IMR-90 (cell line): ENCODE data around the gene INPP5A. TPM values are rescaled to one million over a fixed set of nuclear protein-coding genes. Genes with fewer than 3 reads are reported as not detected.

Experiments used
- ATAC-seq: fragments of 200-7000 bp; cut with Tn5 transposase; 2 replicates; pipeline ENCODE4 v1.9.1; 2020; ENCODE audit warnings: low read depth, mild to moderate bottlenecking, moderate library complexity
- BruUV-seq: library from RNA; stranded (reverse); fragments of 400-500 nt; replicated peaks from 2 replicates; lab custom pipeline; 2021; lab: Mats Ljungman, UMichigan
- CTCF ChIA-PET: fragments of 300-600 bp; formaldehyde crosslinking; extraction: SDS; loops from one replicate; lab custom pipeline; 2021; ENCODE audit warnings: antibody characterized with exemption; lab: Yijun Ruan, JAX
- POLR2A ChIA-PET: fragments of 300-600 bp; sonication (Branson Sonifier 250); formaldehyde crosslinking; loops from one replicate; lab custom pipeline; 2022; ENCODE audit warnings: antibody characterized with exemption; ENCODE audit not compliant: unreplicated experiment; lab: Charles Lee
- DNase-seq: peaks from one replicate; pipeline ENCODE4 v3.0.0; 2013
- H2AFZ ChIP-seq: replicated peaks from 2 replicates; pipeline ENCODE3; 2013; ENCODE audit warnings: low read length, mild to moderate bottlenecking; ENCODE audit not compliant: poor library complexity
- H2AK5ac ChIP-seq: 2 replicates; pipeline ENCODE4 v1.6.1; 2013; ENCODE audit warnings: low read depth, low read length, inconsistent platforms
- H2AK9ac ChIP-seq: replicated peaks from 2 replicates; pipeline ENCODE3; 2013; ENCODE audit warnings: mild to moderate bottlenecking, low read depth, low read length, moderate library complexity; ENCODE audit not compliant: poor library complexity
- H2BK120ac ChIP-seq: 2 replicates; pipeline ENCODE4 v1.6.1; 2013; ENCODE audit warnings: low read depth, low read length, inconsistent platforms
- H2BK15ac ChIP-seq: 3 replicates; pipeline ENCODE4 v1.6.1; 2013; ENCODE audit warnings: low read depth, low read length, inconsistent platforms
- H2BK20ac ChIP-seq: 2 replicates; pipeline ENCODE4 v1.6.1; 2013; ENCODE audit warnings: low read depth, mild to moderate bottlenecking, inconsistent platforms, low read length, moderate library complexity
- H2BK5ac ChIP-seq: 2 replicates; pipeline ENCODE4 v1.6.1; 2013; ENCODE audit warnings: mild to moderate bottlenecking, low read depth, low read length, inconsistent platforms; ENCODE audit not compliant: poor library complexity, severe bottlenecking
- H3K14ac ChIP-seq: replicated peaks from 2 replicates; pipeline ENCODE4 v1.6.1; 2013; ENCODE audit warnings: low read depth, low read length, inconsistent platforms
- H3K18ac ChIP-seq: 2 replicates; pipeline ENCODE4 v1.6.1; 2013; ENCODE audit warnings: low read depth, low read length, control low read depth
- H3K23ac ChIP-seq: 2 replicates; pipeline ENCODE4 v1.6.1; 2013; ENCODE audit warnings: low read depth, low read length, inconsistent platforms
- H3K27ac ChIP-seq: 2 replicates; pipeline ENCODE4 v1.5.1; 2013; ENCODE audit warnings: mild to moderate bottlenecking, control low read depth, low read length; ENCODE audit not compliant: insufficient read depth
- H3K27me3 ChIP-seq: 2 replicates; pipeline ENCODE4 v1.6.1; 2013; ENCODE audit warnings: low read length; ENCODE audit not compliant: control insufficient read depth, insufficient read depth
- H3K36me3 ChIP-seq: 2 replicates; pipeline ENCODE4 v1.6.1; 2013; ENCODE audit warnings: low read length, mixed read lengths; ENCODE audit not compliant: control insufficient read depth, insufficient read depth
- H3K4ac ChIP-seq: 2 replicates; pipeline ENCODE4 v1.6.1; 2013; ENCODE audit warnings: low read depth, low read length, inconsistent platforms
- H3K4me1 ChIP-seq: 2 replicates; pipeline ENCODE4 v1.6.1; 2013; ENCODE audit warnings: low read length, mixed read lengths; ENCODE audit not compliant: control insufficient read depth, insufficient read depth
- H3K4me2 ChIP-seq: 2 replicates; pipeline ENCODE4 v1.6.1; 2013; ENCODE audit warnings: low read depth, mild to moderate bottlenecking, control low read depth, low read length, moderate library complexity
- H3K4me3 ChIP-seq: 2 replicates; pipeline ENCODE4 v1.5.1; 2013; ENCODE audit warnings: low read depth, mild to moderate bottlenecking, control low read depth, low read length, moderate library complexity; ENCODE audit not compliant: insufficient read depth
- H3K56ac ChIP-seq: 2 replicates; pipeline ENCODE4 v1.6.1; 2013; ENCODE audit warnings: low read length, inconsistent platforms; ENCODE audit not compliant: insufficient read depth; ENCODE audit errors: extremely low read depth
- H3K79me1 ChIP-seq, 2 experiments: 2 replicates each; pipeline ENCODE4 v1.6.1; 2013; ENCODE audit warnings: low read length in 2 of 2, inconsistent platforms in 1 of 2, low read depth in 1 of 2
- H3K9ac ChIP-seq: 2 replicates; pipeline ENCODE4 v1.6.1; 2013; ENCODE audit warnings: low read depth, low read length, control low read depth
- H3K9me1 ChIP-seq: 2 replicates; pipeline ENCODE4 v1.6.1; 2013; ENCODE audit warnings: low read length, inconsistent platforms; ENCODE audit not compliant: insufficient read depth
- H3K9me3 ChIP-seq: 2 replicates; pipeline ENCODE4 v1.6.1; 2013; ENCODE audit warnings: low read length; ENCODE audit not compliant: control insufficient read depth, insufficient read depth
- H4K20me1 ChIP-seq: 2 replicates; pipeline ENCODE4 v1.6.1; 2013; ENCODE audit warnings: low read length, inconsistent platforms; ENCODE audit not compliant: insufficient read depth
- H4K5ac ChIP-seq: 2 replicates; pipeline ENCODE4 v1.6.1; 2013; ENCODE audit warnings: mild to moderate bottlenecking, low read depth, low read length, control low read depth
- H4K8ac ChIP-seq, 2 experiments: 2 replicates each; pipeline ENCODE4 v1.6.1; 2013; ENCODE audit warnings: low read depth in 2 of 2, low read length in 2 of 2, control low read depth in 1 of 2, inconsistent platforms in 1 of 2
- H4K91ac ChIP-seq: 2 replicates; pipeline ENCODE4 v1.6.1; 2013; ENCODE audit warnings: low read depth, low read length, inconsistent platforms; ENCODE audit not compliant: insufficient read depth
- BHLHE40 ChIP-seq: fragments of 150-350 bp; IDR thresholded peaks from 2 replicates; pipeline ENCODE4 v1.6.1; 2016; ENCODE audit warnings: mild to moderate bottlenecking, low read depth, low read length
- CEBPB ChIP-seq: IDR thresholded peaks from 2 replicates; pipeline ENCODE4 v1.6.1; 2012; ENCODE audit warnings: low read depth, low read length, improper control_type of control experiment
- CHD1 ChIP-seq: IDR thresholded peaks from 2 replicates; pipeline ENCODE4 v1.6.1; 2012; ENCODE audit warnings: low read depth, low read length, improper control_type of control experiment
- CTCF ChIP-seq: conservative IDR thresholded peaks from 2 replicates; pipeline ENCODE4 v1.5.1; 2012; ENCODE audit warnings: mild to moderate bottlenecking, low read depth, low read length, improper control_type of control experiment
- FOS ChIP-seq: fragments of 150-350 bp; IDR thresholded peaks from 2 replicates; pipeline ENCODE4 v1.6.1; 2016; ENCODE audit warnings: low read depth, low read length
- MAFK ChIP-seq: IDR thresholded peaks from 2 replicates; pipeline ENCODE4 v1.6.1; 2012; ENCODE audit warnings: low read depth, low read length, improper control_type of control experiment
- MAZ ChIP-seq: IDR thresholded peaks from 2 replicates; pipeline ENCODE4 v1.6.1; 2012; ENCODE audit warnings: low read depth, mild to moderate bottlenecking, low read length, improper control_type of control experiment, moderate library complexity, borderline replicate concordance
- MXI1 ChIP-seq: IDR thresholded peaks from 2 replicates; pipeline ENCODE4 v1.6.1; 2012; ENCODE audit warnings: low read depth, mild to moderate bottlenecking, low read length, moderate library complexity, borderline replicate concordance
- POLR2A ChIP-seq: IDR thresholded peaks from 2 replicates; pipeline ENCODE4 v1.6.1; 2012; ENCODE audit warnings: mild to moderate bottlenecking, low read depth, low read length
- RCOR1 ChIP-seq: IDR thresholded peaks from 2 replicates; pipeline ENCODE4 v1.6.1; 2012; ENCODE audit warnings: mild to moderate bottlenecking, low read length, improper control_type of control experiment; ENCODE audit not compliant: insufficient replicate concordance
- SMC3 ChIP-seq: fragments of 150-350 bp; IDR thresholded peaks from 2 replicates; pipeline ENCODE4 v1.6.1; 2016; ENCODE audit warnings: low read depth, mild to moderate bottlenecking, antibody characterized with exemption, low read length, moderate library complexity
- USF2 ChIP-seq: fragments of 150-350 bp; IDR thresholded peaks from 2 replicates; pipeline ENCODE4 v1.6.1; 2017; ENCODE audit warnings: mild to moderate bottlenecking, antibody characterized with exemption, low read length, low read depth
- whole genome bisulfite sequencing, 2 experiments: methylation state at CpG; one replicate each; pipeline versions ENCODE4 v1.1.5 to v1.1.7; 2013; ENCODE audit warnings: missing lambda C conversion rate in 2 of 2; ENCODE audit not compliant: insufficient read length in 1 of 2; ENCODE audit errors: extremely low coverage in 2 of 2; 5-methylcytosine and 5-hydroxymethylcytosine counted together
- dilution Hi-C: fragments of 300-500 bp; cut with HindIII; formaldehyde crosslinking; loops from one replicate; pipeline ENCODE4 v1.14.3; 2018; ENCODE audit warnings: low sequenced_read_pairs; ENCODE audit not compliant: unreplicated experiment
- in situ Hi-C: fragments of 300-500 bp; cut with MboI; formaldehyde crosslinking; loops from 3 replicates; pipeline ENCODE4 v1.14.3; 2019; ENCODE audit warnings: low sequenced_read_pairs, inconsistent platforms, mixed read lengths
- intact Hi-C: fragments of 100-400 bp; cut with micrococcal nuclease; formaldehyde crosslinking; loops from 2 replicates; pipeline ENCODE4 v1.10.0; 2022
- polyA plus RNA-seq, 3 experiments: library from polyadenylated mRNA; depleted of rRNA; stranded (reverse); fragments of >200 nt; gene quantifications; 2 replicates each; pipeline ENCODE4 v1.2.3, GENCODE V29; 2012; ENCODE audit warnings: low replicate concordance in 1 of 3
- total RNA-seq: library from RNA; depleted of rRNA; stranded (reverse); fragments of >200 nt; gene quantifications from 2 replicates; pipeline ENCODE4 v1.2.3, GENCODE V29; 2012

INPP5A gene
- total and polyA plus RNA-seq, 2 of the 4 experiments (the other 2 are of a cell fraction): 21.4 to 36.7 TPM

GRCh38 chr10:132804785-132805426 lies 267.3 kb downstream of the INPP5A start:
- intact Hi-C loops: no loop called here
- no TSS peak for BruUV-seq
- Histone ChIP-seq H4K91ac (no peak overlapping the region), H3K4me2 (no peak overlapping the region), H3K9me1 (no peaks in the 10 kb centered on the region), H2AK9ac (no peak overlapping the region), H4K5ac (no peak overlapping the region), H2AFZ (no peak overlapping the region), H3K4me1 (no peaks in the 10 kb centered on the region), H2BK20ac (no peak overlapping the region), H3K14ac (no peak overlapping the region), H2BK120ac (no peak overlapping the region), H2AK5ac (no peak overlapping the region), H3K27me3 (peaks cover 27% of the 10 kb centered on the region; the same call in 1 of the 2 replicates), H3K27ac (no peak overlapping the region), H3K4ac (no peak overlapping the region), H4K20me1 (no peaks in the 10 kb centered on the region), H3K36me3 (no peaks in the 10 kb centered on the region), H3K56ac (no peak overlapping the region), H3K9me3 (peaks cover 5% of the 10 kb centered on the region), H3K9ac (no peak overlapping the region), H3K18ac (no peak overlapping the region), H3K4me3 (no peak overlapping the region), H3K23ac (no peak overlapping the region), H3K79me1 (no peaks in the 10 kb centered on the region), H4K8ac (no peak overlapping the region), H2BK5ac (no peak overlapping the region), H2BK15ac (no peak overlapping the region)
- ATAC-seq (no peak), DNase-seq (no peak)
- TF ChIP-seq RCOR1: no peak
- TF ChIP-seq USF2: no peak
- TF ChIP-seq MAFK: no peak
- TF ChIP-seq CTCF: no peak
- no peak for TF ChIP-seq CEBPB
- no peak for TF ChIP-seq FOS
- no peak for TF ChIP-seq BHLHE40
- TF ChIP-seq SMC3: no peak
- TF ChIP-seq CHD1: no peak
- TF ChIP-seq MXI1: no peak
- no peak for TF ChIP-seq POLR2A
- no peak for TF ChIP-seq MAZ
- POLR2A ChIA-PET: no interaction called here
- CTCF ChIA-PET: no interaction called here
- dilution Hi-C loops: no loop called here
- 70% methylated on average over 4 of the region's 23 CpGs; no CpG with 5 or more reads in 1 of the 2 experiments for WGBS, 2 experiments
- in situ Hi-C loops: no loop called here
